Heart right ventricle (tissue), 16 donors: ENCODE results near the gene ZCCHC4. TPM values are rescaled to one million over a fixed set of nuclear protein-coding genes. Genes with fewer than 3 reads are reported as not detected.

Source experiments
- ATAC-seq, 8 donors: fragments of 200-7000 bp; cut with Tn5 transposase; one replicate each; pipeline ENCODE4 v1.9.1; 2020; ENCODE audit warnings: mild to moderate bottlenecking in 8 of 8, moderate library complexity in 8 of 8, moderate number of reproducible peaks in 1 of 8
- DNase-seq, 2 donors: peaks; one replicate each; pipeline ENCODE4 v3.0.0-alpha.2; 2020
- H3K27ac ChIP-seq, 10 donors: fragments of 200-600 bp; sonication (generic) in 2 of 10; one replicate each; pipeline versions ENCODE4 v1.5.0 to v1.8.0; 2020 to 2022; ENCODE audit warnings: mild to moderate bottlenecking in 3 of 10
- H3K27me3 ChIP-seq, 7 donors: fragments of 200-600 bp; one replicate each; pipeline ENCODE4 v1.8.0; 2021 to 2022; ENCODE audit warnings: mild to moderate bottlenecking in 2 of 7
- H3K36me3 ChIP-seq, 9 donors: fragments of 200-600 bp; sonication (generic) in 1 of 9; one replicate each; pipeline versions ENCODE4 v1.5.0 to v1.8.0; 2020 to 2022; ENCODE audit warnings: mild to moderate bottlenecking in 2 of 9
- H3K4me1 ChIP-seq, 9 donors: fragments of 200-600 bp; sonication (generic) in 1 of 9; one replicate each; pipeline versions ENCODE4 v1.5.0 to v1.8.0; 2020 to 2022; ENCODE audit warnings: mild to moderate bottlenecking in 4 of 9
- H3K4me3 ChIP-seq, 10 donors: fragments of 200-600 bp; sonication (generic) in 2 of 10; one replicate each; pipeline versions ENCODE4 v1.5.0 to v1.8.0; 2020 to 2022; ENCODE audit warnings: mild to moderate bottlenecking in 7 of 10, moderate library complexity in 2 of 10
- H3K9me3 ChIP-seq, 11 donors: fragments of 200-600 bp in 10 of 11; sonication (generic) in 2 of 11; one replicate each; pipeline versions ENCODE4 v1.5.0 to v1.8.0; 2013 to 2022; ENCODE audit warnings: mild to moderate bottlenecking in 2 of 11, control low read depth in 1 of 11, moderate library complexity in 1 of 11
- CTCF ChIP-seq, 9 donors: fragments of 200-600 bp; sonication (generic) in 2 of 9; IDR thresholded peaks; one replicate each; pipeline versions ENCODE4 v1.5.0 to v1.8.0; 2021 to 2022; ENCODE audit warnings: antibody characterized with exemption in 9 of 9, mild to moderate bottlenecking in 5 of 9, moderate library complexity in 1 of 9
- WGBS, 2 donors: extraction: QIAGEN DNeasy Blood & Tissue Kit; methylation state at CpG; one replicate each; pipeline ENCODE4 v1.1.7; 2013; ENCODE audit warnings: inconsistent platforms in 1 of 2; 5-methylcytosine and 5-hydroxymethylcytosine counted together
- intact Hi-C, 10 donors: fragments of 100-400 bp; cut with DNase I; formaldehyde crosslinking; loops; one replicate each; pipeline versions ENCODE4 v1.11.1 to v1.14.2; 2022
- polyA plus RNA-seq, 2 donors: library from polyadenylated mRNA; stranded (reverse); fragments of 200-250 nt; gene quantifications; one replicate each; pipeline ENCODE4 v1.2.3, GENCODE V29; 2013
- total RNA-seq, 10 donors: library from RNA; stranded (reverse); fragmentation: NEBNext Ultra II Directional in 3 of 10; extraction: Animal tissue kit (Norgen Biotek cat#: 25700) in 3 of 10; gene quantifications; one replicate each; pipeline versions ENCODE4 v1.2.1 to v1.2.4, GENCODE V29; 2021 to 2023
- donor health status: Arrhythmogenic right ventricular cardiomyopathy.
- donor health status: ischemic (EF 13 %, LVEDD 7.1; RV severe dilation, severe dysfunction).
- donor health status: healthy with polysubstance abuse.
- donor health status: DM: no; HTN: yes; CAD: no.
- donor health status: DM: no; HTN: no; CAD: no.
- donor health status: ischemic (EF 25% LVEDD 6.9; RV normal size, moderate dysfunction).
- donor health status: ischemic (EF 25% LVEDD 5.7; RV mildly dilated, moderate dysfunction).
- donor health status: healthy.
- donor health status: DM: yes; HTN: yes; CAD: no.
- donor health status: Ischemic cardiomyopathy.
- donor health status: ischemic (EF 35%, LVEDD 5.7; RV mildly dilated, moderate dysfunction).
- donor health status: nonischemic (EF 11% LVEDD 7.7; RV severe dilation, severe dysfunction).
- donor health status: DM: yes; HTN: yes; CAD: no.
- donor health status: PGD.
- donor health status: ischemic (EF 29% LVEDD 5.4; RV normal size, mild dysfunction).
- donor health status: nonischemic (EF 23%, LVEDD 6.1; RV moderate dilation, normal function).

ZCCHC4 gene
- total and polyA plus RNA-seq, 12 donors, result 3.8 to 10.9 (median 7.5) TPM

GRCh38 chr4:25356068-25356467, 43.5 kb downstream of the ZCCHC4 start:
- no peak overlapping the region for H3K4me3 ChIP-seq
- no peaks in the 10 kb centered on the region for H3K27me3 ChIP-seq
- WGBS, 2 donors, result 96 to 97% methylated on average over 2 of the region's 2 CpGs
- peaks cover 0 to 33% (median 0%) of the 10 kb centered on the region in 9 donors for H3K36me3 ChIP-seq
- TF ChIP-seq CTCF (IDR thresholded peaks at IDR 0.05), result no peak
- DNase-seq (no peak), ATAC-seq (no peak)
- intact Hi-C loops, result no loop called here
- H3K4me1 ChIP-seq, result no peaks in the 10 kb centered on the region
- H3K27ac ChIP-seq, result no peak overlapping the region
- H3K9me3 ChIP-seq, result no peaks in the 10 kb centered on the region

GRCh38 chr4:25358515-25359275, 46.1 kb downstream of the ZCCHC4 start:
- 85 to 93% methylated on average over 14 of the region's 14 CpGs for WGBS, 2 donors
- Histone ChIP-seq H3K4me1 (no peaks in the 10 kb centered on the region), H3K27ac (no peak overlapping the region), H3K36me3 (peaks cover 0 to 31% (median 0%) of the 10 kb centered on the region in 9 donors), H3K9me3 (no peaks in the 10 kb centered on the region), H3K4me3 (no peak overlapping the region), H3K27me3 (no peaks in the 10 kb centered on the region)
- ATAC-seq (no peak), DNase-seq (no peak)
- no peak for TF ChIP-seq CTCF (IDR thresholded peaks at IDR 0.05)
- intact Hi-C loops, result no loop called here

- H3K9me3 ChIP-seq, result no peaks in the 10 kb centered on the region
- peaks cover 0 to 48% (median 7%) of the 10 kb centered on the region in 9 donors for H3K36me3 ChIP-seq
- H3K4me1 ChIP-seq, result no peaks in the 10 kb centered on the region
- TF ChIP-seq CTCF (IDR thresholded peaks at IDR 0.05), result no peak
- 98 to 99% methylated on average over 9 of the region's 9 CpGs for WGBS, 2 donors
- no peaks in the 10 kb centered on the region for H3K27me3 ChIP-seq
- no peak for DNase-seq
- H3K4me3 ChIP-seq, result no peak overlapping the region
- intact Hi-C loops, result loop anchor here in 3 of 10 donors (10.0 kb wide), 3 partner anchors 46 to 196 kb away; partner anchors contain the start of genes SEPSECS (in 1 of the 3) and ZCCHC4 (in 1 of the 3)
- no peak overlapping the region for H3K27ac ChIP-seq
- ATAC-seq, result no peak
These were observed 48.7 kb downstream of the ZCCHC4 start for GRCh38 chr4:25361253-25361652.

DNA sequence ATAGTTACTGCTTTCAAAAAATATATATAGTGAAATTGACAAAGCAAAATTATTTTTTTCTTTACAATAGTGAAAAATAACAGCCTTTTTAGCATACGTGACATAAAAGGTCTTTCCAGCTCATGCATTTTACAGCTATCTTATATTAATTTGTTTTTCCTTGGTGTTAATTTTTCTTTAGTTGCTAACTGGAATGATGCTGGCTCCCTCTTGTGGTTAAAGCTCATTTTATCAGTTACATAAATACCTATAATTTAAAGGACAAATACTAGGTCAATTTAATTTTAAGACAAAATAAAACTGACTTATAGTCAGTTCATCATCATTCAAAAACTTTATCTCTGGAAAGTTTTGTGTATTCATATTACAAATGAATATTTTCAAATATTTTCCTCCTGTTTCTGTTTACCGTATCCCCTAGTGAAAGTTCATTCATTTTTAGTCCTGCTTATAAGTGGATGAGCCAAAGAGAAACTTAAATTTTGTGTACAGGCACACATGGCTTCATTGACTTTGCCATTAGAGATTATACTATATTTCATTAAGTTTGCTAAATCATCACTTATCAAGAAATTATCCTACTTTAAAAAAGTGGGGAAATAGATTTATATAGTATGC, 54.5 kb downstream of the ZCCHC4 start:
- Histone ChIP-seq H3K27me3 (no peaks in the 10 kb centered on the region), H3K27ac (no peak overlapping the region), H3K4me1 (no peaks in the 10 kb centered on the region), H3K4me3 (no peak overlapping the region), H3K36me3 (peaks cover 0 to 67% (median 14%) of the 10 kb centered on the region in 9 donors), H3K9me3 (no peaks in the 10 kb centered on the region)
- WGBS, 2 donors, result 83 to 88% methylated on average over 2 of the region's 2 CpGs
- DNase-seq, result no peak
- no peak for ATAC-seq
- intact Hi-C loops, result loop anchor here in 6 of 10 donors (5.0 to 10.0 kb wide), 5 partner anchors 52 to 880 kb away; partner anchors contain the start of genes SEPSECS (in 1 of the 6) and ZCCHC4 (in 1 of the 6)
- peak; percentile 34 to 74 (median 67) for TF ChIP-seq CTCF (IDR thresholded peaks at IDR 0.05)
